GM23338 (cell line): ENCODE data around the gene DOCK1. TPM values are rescaled to one million over a fixed set of nuclear protein-coding genes. Genes with fewer than 3 reads are reported as not detected.

Experiments used
- ATAC-seq: fragments of 200-7000 bp; cut with Tn5 transposase; 3 replicates; pipeline ENCODE4 v1.9.1; 2020
- DNase-seq: peaks from one replicate; pipeline ENCODE4 v3.0.0-alpha.2; 2015; ENCODE audit warnings: low spot score
- H2AFZ ChIP-seq: fragments of 200-600 bp; sonication (generic); 2 replicates; pipeline ENCODE4 v1.8.0; 2016; ENCODE audit warnings: antibody characterized with exemption, mild to moderate bottlenecking, moderate library complexity
- H3F3A ChIP-seq: fragments of 200-600 bp; sonication (generic); replicated peaks from 2 replicates; pipeline ENCODE4 v1.8.0; 2017; ENCODE audit warnings: antibody characterized with exemption, mixed run types, low read depth
- H3K27ac ChIP-seq: fragments of 200-600 bp; sonication (generic); 2 replicates; pipeline ENCODE4 v1.6.1; 2016; ENCODE audit warnings: low read depth
- H3K27me3 ChIP-seq: fragments of 200-600 bp; sonication (generic); 2 replicates; pipeline ENCODE4 v1.8.0; 2016; ENCODE audit warnings: mild to moderate bottlenecking, mixed run types, moderate library complexity; ENCODE audit not compliant: insufficient read depth
- H3K36me3 ChIP-seq: fragments of 200-600 bp; sonication (generic); 2 replicates; pipeline ENCODE4 v1.8.0; 2016; ENCODE audit warnings: mild to moderate bottlenecking; ENCODE audit not compliant: insufficient read depth
- H3K4me1 ChIP-seq: fragments of 200-600 bp; sonication (generic); 2 replicates; pipeline ENCODE4 v1.8.0; 2016; ENCODE audit warnings: mild to moderate bottlenecking, moderate library complexity; ENCODE audit not compliant: insufficient read depth
- H3K4me2 ChIP-seq: fragments of 200-600 bp; sonication (generic); 2 replicates; pipeline ENCODE4 v1.7.1; 2017; ENCODE audit warnings: mixed run types
- H3K4me3 ChIP-seq: fragments of 200-600 bp; sonication (generic); 2 replicates; pipeline ENCODE4 v1.6.1; 2016; ENCODE audit warnings: mixed run types
- H3K79me2 ChIP-seq: fragments of 200-600 bp; sonication (generic); replicated peaks from 2 replicates; pipeline ENCODE4 v1.8.0; 2017; ENCODE audit warnings: mild to moderate bottlenecking; ENCODE audit not compliant: insufficient read depth
- H3K9me2 ChIP-seq: fragments of 200-600 bp; sonication (generic); 2 replicates; pipeline ENCODE4 v1.8.0; 2017; ENCODE audit not compliant: insufficient read depth
- H4K20me1 ChIP-seq: fragments of 200-600 bp; sonication (generic); replicated peaks from 2 replicates; pipeline ENCODE4 v1.8.0; 2017; ENCODE audit warnings: mild to moderate bottlenecking; ENCODE audit not compliant: insufficient read depth
- H3K27ac Mint-ChIP-seq: 2 replicates; pipeline ENCODE4 v1.8.0; 2020; ENCODE audit warnings: inconsistent platforms, mild to moderate bottlenecking, moderate library complexity, mixed read lengths
- H3K27me3 Mint-ChIP-seq: 3 replicates; pipeline ENCODE4 v1.8.0; 2022; ENCODE audit warnings: low read depth, mild to moderate bottlenecking, moderate library complexity, mixed read lengths, inconsistent platforms; ENCODE audit not compliant: insufficient read depth, poor library complexity
- H3K36me3 Mint-ChIP-seq: 3 replicates; pipeline ENCODE4 v1.8.0; 2021; ENCODE audit warnings: low read depth, mild to moderate bottlenecking, inconsistent platforms, moderate library complexity, mixed read lengths
- H3K4me1 Mint-ChIP-seq: 3 replicates; pipeline ENCODE4 v1.8.0; 2020; ENCODE audit warnings: mild to moderate bottlenecking, inconsistent platforms, mixed read lengths
- H3K4me3 Mint-ChIP-seq: 3 replicates; pipeline ENCODE4 v1.8.0; 2021; ENCODE audit warnings: moderate library complexity, mild to moderate bottlenecking, inconsistent platforms, mixed read lengths
- H3K9me3 Mint-ChIP-seq: 3 replicates; pipeline ENCODE4 v1.8.0; 2020; ENCODE audit warnings: moderate library complexity, mild to moderate bottlenecking, inconsistent platforms, mixed read lengths
- CREB1 ChIP-seq: fragments of 250-450 bp; sonication (Bioruptor Pico); IDR thresholded peaks from 2 replicates; pipeline ENCODE4 v1.5.0; 2020; ENCODE audit warnings: low read depth, mild to moderate bottlenecking, moderate library complexity
- ETS1 ChIP-seq: IDR thresholded peaks from 2 replicates; pipeline ENCODE4 v1.6.1; 2016; ENCODE audit warnings: antibody characterized with exemption
- EZH2 ChIP-seq: fragments of 200-600 bp; sonication (generic); IDR thresholded peaks from one replicate; pipeline ENCODE4 v1.8.0; 2017; ENCODE audit warnings: antibody characterized with exemption, mild to moderate bottlenecking, low read depth; ENCODE audit not compliant: unreplicated experiment
- EZH2phosphoT487 ChIP-seq: fragments of 200-600 bp; sonication (generic); IDR thresholded peaks from one replicate; pipeline ENCODE4 v1.8.1; 2018; ENCODE audit warnings: antibody characterized with exemption; ENCODE audit not compliant: unreplicated experiment
- JUNB ChIP-seq: IDR thresholded peaks from one replicate; pipeline ENCODE4 v1.6.1; 2016; ENCODE audit warnings: antibody characterized with exemption; ENCODE audit not compliant: unreplicated experiment
- NANOG ChIP-seq: IDR thresholded peaks from 2 replicates; pipeline ENCODE4 v1.6.1; 2016; ENCODE audit warnings: antibody characterized with exemption, borderline replicate concordance
- POLR2AphosphoS5 ChIP-seq: IDR thresholded peaks from 2 replicates; pipeline ENCODE4 v1.6.1; 2016; ENCODE audit warnings: antibody characterized with exemption, low read depth
- STAT1 ChIP-seq: IDR thresholded peaks from one replicate; pipeline ENCODE4 v1.6.1; 2016; ENCODE audit warnings: antibody characterized with exemption; ENCODE audit not compliant: unreplicated experiment
- ZNF114 ChIP-seq: fragments of 250-450 bp; sonication (Bioruptor Pico); IDR thresholded peaks from 2 replicates; pipeline ENCODE4 v1.5.0; 2020; ENCODE audit warnings: mild to moderate bottlenecking, moderate library complexity
- ZNF331 ChIP-seq: fragments of 250-450 bp; sonication (Bioruptor Pico); IDR thresholded peaks from 2 replicates; pipeline ENCODE4 v1.5.0; 2020; ENCODE audit warnings: low read depth, mild to moderate bottlenecking, moderate library complexity
- polyA plus RNA-seq: library from polyadenylated mRNA; unstranded; fragments of >200 nt; fragmentation: Nextera tagmentation; extraction: Ambion mirVana; gene quantifications from 2 replicates; pipeline ENCODE4 v1.2.1, GENCODE V29; 2016
- total RNA-seq: library from RNA; depleted of rRNA; stranded (reverse); fragments of >200 nt; shearing (Covaris generic); gene quantifications from 2 replicates; pipeline ENCODE4 v1.2.3, GENCODE V29; 2014
- TF ChIP-seq, protein P1 (sequence below): IDR thresholded peaks from one replicate; pipeline ENCODE4 v1.6.1; 2018; ENCODE audit warnings: antibody characterized with exemption; ENCODE audit not compliant: unreplicated experiment
- TF ChIP-seq, protein P2 (sequence below), 2 experiments: fragments of 200-600 bp in 1 of 2; sonication (generic) in 1 of 2; conservative IDR thresholded peaks; 2 replicates each; pipeline versions ENCODE4 v1.5.1 to v1.6.1; 2016 to 2017; ENCODE audit warnings: antibody characterized with exemption in 2 of 2, low read depth in 2 of 2, mild to moderate bottlenecking in 2 of 2, moderate library complexity in 1 of 2
- TF ChIP-seq, protein P3 (sequence below): fragments of 250-450 bp; sonication (Bioruptor Pico); IDR thresholded peaks from 2 replicates; pipeline ENCODE4 v1.5.0; 2020; ENCODE audit warnings: mild to moderate bottlenecking, moderate library complexity

Gene DOCK1
- total and polyA plus RNA-seq, 2 experiments from 2014 or later, result 13.2 to 55.3 TPM

DNA sequence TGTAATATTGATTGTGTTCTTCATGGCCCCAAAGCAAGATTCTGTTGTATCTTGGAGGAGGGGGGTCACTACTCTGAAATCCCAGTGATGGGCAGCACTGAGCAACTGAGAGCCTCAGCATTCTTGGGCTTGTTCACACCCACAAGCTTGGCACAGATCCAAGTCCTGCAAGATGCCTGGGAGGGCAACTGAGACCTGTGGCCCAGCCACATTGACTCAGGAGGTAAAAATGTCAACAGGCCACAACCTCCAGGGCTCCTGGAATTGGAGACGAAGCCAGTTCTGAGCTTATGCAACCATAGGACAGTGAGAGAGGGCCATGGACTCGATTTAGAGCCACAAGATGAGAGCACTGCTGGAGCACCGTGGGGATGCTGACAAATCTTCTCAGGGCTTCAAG lies 3.1 kb upstream of the DOCK1 start:
- H2AFZ ChIP-seq, result no peak overlapping the region
- H3F3A ChIP-seq, result no peaks in the 10 kb centered on the region
- no peak overlapping the region for H3K27ac Mint-ChIP-seq
- H4K20me1 ChIP-seq, result no peaks in the 10 kb centered on the region; the same call in 1 of the 2 replicates
- H3K9me3 Mint-ChIP-seq, result peaks cover 40% of the 10 kb centered on the region
- DNase-seq, result no peak
- no peaks in the 10 kb centered on the region for H3K27me3 ChIP-seq
- H3K4me2 ChIP-seq, result no peak overlapping the region
- H3K4me1 Mint-ChIP-seq, result peaks cover 18% of the 10 kb centered on the region
- peaks cover 78% of the 10 kb centered on the region for H3K36me3 Mint-ChIP-seq
- peaks cover 21% of the 10 kb centered on the region for H3K79me2 ChIP-seq
- H3K27ac ChIP-seq, result no peak overlapping the region
- no peak for ATAC-seq
- TF ChIP-seq STAT1 (no peak), EZH2 (no peak), ZNF114 (no peak), ZNF331 (CRISPR knock-in tag) (no peak), JUNB (no peak), NANOG (no peak), EZH2phosphoT487 (no peak), ETS1 (no peak), CREB1 (CRISPR knock-in tag) (no peak), POLR2AphosphoS5 (no peak)
- TF ChIP-seq, protein P1, sequence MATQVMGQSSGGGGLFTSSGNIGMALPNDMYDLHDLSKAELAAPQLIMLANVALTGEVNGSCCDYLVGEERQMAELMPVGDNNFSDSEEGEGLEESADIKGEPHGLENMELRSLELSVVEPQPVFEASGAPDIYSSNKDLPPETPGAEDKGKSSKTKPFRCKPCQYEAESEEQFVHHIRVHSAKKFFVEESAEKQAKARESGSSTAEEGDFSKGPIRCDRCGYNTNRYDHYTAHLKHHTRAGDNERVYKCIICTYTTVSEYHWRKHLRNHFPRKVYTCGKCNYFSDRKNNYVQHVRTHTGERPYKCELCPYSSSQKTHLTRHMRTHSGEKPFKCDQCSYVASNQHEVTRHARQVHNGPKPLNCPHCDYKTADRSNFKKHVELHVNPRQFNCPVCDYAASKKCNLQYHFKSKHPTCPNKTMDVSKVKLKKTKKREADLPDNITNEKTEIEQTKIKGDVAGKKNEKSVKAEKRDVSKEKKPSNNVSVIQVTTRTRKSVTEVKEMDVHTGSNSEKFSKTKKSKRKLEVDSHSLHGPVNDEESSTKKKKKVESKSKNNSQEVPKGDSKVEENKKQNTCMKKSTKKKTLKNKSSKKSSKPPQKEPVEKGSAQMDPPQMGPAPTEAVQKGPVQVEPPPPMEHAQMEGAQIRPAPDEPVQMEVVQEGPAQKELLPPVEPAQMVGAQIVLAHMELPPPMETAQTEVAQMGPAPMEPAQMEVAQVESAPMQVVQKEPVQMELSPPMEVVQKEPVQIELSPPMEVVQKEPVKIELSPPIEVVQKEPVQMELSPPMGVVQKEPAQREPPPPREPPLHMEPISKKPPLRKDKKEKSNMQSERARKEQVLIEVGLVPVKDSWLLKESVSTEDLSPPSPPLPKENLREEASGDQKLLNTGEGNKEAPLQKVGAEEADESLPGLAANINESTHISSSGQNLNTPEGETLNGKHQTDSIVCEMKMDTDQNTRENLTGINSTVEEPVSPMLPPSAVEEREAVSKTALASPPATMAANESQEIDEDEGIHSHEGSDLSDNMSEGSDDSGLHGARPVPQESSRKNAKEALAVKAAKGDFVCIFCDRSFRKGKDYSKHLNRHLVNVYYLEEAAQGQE, result no peak
- TF ChIP-seq, protein P2, sequence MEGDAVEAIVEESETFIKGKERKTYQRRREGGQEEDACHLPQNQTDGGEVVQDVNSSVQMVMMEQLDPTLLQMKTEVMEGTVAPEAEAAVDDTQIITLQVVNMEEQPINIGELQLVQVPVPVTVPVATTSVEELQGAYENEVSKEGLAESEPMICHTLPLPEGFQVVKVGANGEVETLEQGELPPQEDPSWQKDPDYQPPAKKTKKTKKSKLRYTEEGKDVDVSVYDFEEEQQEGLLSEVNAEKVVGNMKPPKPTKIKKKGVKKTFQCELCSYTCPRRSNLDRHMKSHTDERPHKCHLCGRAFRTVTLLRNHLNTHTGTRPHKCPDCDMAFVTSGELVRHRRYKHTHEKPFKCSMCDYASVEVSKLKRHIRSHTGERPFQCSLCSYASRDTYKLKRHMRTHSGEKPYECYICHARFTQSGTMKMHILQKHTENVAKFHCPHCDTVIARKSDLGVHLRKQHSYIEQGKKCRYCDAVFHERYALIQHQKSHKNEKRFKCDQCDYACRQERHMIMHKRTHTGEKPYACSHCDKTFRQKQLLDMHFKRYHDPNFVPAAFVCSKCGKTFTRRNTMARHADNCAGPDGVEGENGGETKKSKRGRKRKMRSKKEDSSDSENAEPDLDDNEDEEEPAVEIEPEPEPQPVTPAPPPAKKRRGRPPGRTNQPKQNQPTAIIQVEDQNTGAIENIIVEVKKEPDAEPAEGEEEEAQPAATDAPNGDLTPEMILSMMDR (conservative IDR thresholded peaks at IDR 0.05; ENCODE audit: low read depth in 2 of 2), result no peak
- TF ChIP-seq, protein P3, sequence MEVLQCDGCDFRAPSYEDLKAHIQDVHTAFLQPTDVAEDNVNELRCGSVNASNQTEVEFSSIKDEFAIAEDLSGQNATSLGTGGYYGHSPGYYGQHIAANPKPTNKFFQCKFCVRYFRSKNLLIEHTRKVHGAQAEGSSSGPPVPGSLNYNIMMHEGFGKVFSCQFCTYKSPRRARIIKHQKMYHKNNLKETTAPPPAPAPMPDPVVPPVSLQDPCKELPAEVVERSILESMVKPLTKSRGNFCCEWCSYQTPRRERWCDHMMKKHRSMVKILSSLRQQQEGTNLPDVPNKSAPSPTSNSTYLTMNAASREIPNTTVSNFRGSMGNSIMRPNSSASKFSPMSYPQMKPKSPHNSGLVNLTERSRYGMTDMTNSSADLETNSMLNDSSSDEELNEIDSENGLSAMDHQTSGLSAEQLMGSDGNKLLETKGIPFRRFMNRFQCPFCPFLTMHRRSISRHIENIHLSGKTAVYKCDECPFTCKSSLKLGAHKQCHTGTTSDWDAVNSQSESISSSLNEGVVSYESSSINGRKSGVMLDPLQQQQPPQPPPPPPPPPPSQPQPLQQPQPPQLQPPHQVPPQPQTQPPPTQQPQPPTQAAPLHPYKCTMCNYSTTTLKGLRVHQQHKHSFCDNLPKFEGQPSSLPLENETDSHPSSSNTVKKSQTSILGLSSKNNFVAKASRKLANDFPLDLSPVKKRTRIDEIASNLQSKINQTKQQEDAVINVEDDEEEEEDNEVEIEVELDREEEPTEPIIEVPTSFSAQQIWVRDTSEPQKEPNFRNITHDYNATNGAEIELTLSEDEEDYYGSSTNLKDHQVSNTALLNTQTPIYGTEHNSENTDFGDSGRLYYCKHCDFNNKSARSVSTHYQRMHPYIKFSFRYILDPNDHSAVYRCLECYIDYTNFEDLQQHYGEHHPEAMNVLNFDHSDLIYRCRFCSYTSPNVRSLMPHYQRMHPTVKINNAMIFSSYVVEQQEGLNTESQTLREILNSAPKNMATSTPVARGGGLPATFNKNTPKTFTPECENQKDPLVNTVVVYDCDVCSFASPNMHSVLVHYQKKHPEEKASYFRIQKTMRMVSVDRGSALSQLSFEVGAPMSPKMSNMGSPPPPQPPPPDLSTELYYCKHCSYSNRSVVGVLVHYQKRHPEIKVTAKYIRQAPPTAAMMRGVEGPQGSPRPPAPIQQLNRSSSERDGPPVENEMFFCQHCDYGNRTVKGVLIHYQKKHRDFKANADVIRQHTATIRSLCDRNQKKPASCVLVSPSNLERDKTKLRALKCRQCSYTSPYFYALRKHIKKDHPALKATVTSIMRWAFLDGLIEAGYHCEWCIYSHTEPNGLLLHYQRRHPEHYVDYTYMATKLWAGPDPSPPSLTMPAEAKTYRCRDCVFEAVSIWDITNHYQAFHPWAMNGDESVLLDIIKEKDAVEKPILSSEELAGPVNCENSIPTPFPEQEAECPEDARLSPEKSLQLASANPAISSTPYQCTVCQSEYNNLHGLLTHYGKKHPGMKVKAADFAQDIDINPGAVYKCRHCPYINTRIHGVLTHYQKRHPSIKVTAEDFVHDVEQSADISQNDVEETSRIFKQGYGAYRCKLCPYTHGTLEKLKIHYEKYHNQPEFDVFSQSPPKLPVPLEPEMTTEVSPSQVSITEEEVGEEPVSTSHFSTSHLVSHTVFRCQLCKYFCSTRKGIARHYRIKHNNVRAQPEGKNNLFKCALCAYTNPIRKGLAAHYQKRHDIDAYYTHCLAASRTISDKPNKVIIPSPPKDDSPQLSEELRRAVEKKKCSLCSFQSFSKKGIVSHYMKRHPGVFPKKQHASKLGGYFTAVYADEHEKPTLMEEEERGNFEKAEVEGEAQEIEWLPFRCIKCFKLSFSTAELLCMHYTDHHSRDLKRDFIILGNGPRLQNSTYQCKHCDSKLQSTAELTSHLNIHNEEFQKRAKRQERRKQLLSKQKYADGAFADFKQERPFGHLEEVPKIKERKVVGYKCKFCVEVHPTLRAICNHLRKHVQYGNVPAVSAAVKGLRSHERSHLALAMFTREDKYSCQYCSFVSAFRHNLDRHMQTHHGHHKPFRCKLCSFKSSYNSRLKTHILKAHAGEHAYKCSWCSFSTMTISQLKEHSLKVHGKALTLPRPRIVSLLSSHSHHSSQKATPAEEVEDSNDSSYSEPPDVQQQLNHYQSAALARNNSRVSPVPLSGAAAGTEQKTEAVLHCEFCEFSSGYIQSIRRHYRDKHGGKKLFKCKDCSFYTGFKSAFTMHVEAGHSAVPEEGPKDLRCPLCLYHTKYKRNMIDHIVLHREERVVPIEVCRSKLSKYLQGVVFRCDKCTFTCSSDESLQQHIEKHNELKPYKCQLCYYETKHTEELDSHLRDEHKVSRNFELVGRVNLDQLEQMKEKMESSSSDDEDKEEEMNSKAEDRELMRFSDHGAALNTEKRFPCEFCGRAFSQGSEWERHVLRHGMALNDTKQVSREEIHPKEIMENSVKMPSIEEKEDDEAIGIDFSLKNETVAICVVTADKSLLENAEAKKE (CRISPR knock-in tag), result no peak
- H3K4me3 ChIP-seq, result no peak overlapping the region
- no peaks in the 10 kb centered on the region for H3K9me2 ChIP-seq
- H3K4me1 ChIP-seq, result peaks cover 7% of the 10 kb centered on the region; the same call in 1 of the 2 replicates
- no peaks in the 10 kb centered on the region; the same call in 1 of the 2 replicates for H3K36me3 ChIP-seq
- peaks cover 9% of the 10 kb centered on the region for H3K27me3 Mint-ChIP-seq
- no peak overlapping the region for H3K4me3 Mint-ChIP-seq
